Bronchial epithelial cell (primary cell): ENCODE measurements around the gene TOP1. TPM values are rescaled to one million over a fixed set of nuclear protein-coding genes. Genes with fewer than 3 reads are reported as not detected.

Experiments used
- DNase-seq: peaks from one replicate; pipeline ENCODE4 v3.0.0-alpha.2; 2010; ENCODE audit warnings: low read depth
- FAIRE-seq: peaks from 2 replicates; lab custom pipeline; 2011; peaks lifted over from hg19 to GRCh38; lab: Jason Lieb, UNC
- H3K27me3 ChIP-seq: 2 replicates; pipeline ENCODE4 v1.5.1; 2011; ENCODE audit warnings: low read length; ENCODE audit not compliant: control insufficient read depth, insufficient read depth
- H3K36me3 ChIP-seq: 2 replicates; pipeline ENCODE4 v1.5.1; 2011; ENCODE audit warnings: low read length; ENCODE audit not compliant: control insufficient read depth, insufficient read depth
- H3K4me3 ChIP-seq: 2 replicates; pipeline ENCODE4 v1.5.1; 2011; ENCODE audit warnings: mild to moderate bottlenecking, low read depth, low read length, control low read depth
- total RNA-seq: library from RNA; depleted of rRNA; stranded (reverse); fragments of >200 nt; gene quantifications from 2 replicates; pipeline ENCODE4 v1.2.1, GENCODE V29; 2014
- TF ChIP-seq, protein P1 (sequence below): IDR thresholded peaks from 2 replicates; pipeline ENCODE4 v1.5.1; 2011; ENCODE audit warnings: mild to moderate bottlenecking, moderate library complexity, low read length, control low read depth, inconsistent platforms; ENCODE audit not compliant: insufficient read depth, severe bottlenecking

The TOP1 gene
- total RNA-seq, 1 donor from 2014 or later, result 18.2 TPM

DNA sequence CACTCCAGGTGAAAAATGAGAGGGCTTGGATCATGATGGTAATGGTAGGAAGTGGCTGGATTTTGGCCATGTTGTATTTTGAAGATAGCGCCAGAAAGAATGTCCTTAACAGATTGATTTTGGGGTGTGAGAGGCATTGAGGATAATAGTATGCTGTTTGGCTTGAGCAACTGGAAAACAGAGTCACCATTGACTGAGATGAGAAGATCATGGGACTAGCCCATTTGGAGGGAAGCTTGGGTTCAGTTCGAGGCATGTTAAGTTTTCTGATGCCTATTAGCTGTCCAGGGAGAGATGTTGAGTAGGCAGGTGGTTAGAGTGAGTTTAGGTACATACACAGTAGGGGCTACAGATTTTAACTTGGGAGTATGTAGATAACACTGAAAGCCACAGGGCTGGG is 132.1 kb downstream of the TOP1 start:
- FAIRE-seq, result peak; percentile 64
- TF ChIP-seq, protein P1, sequence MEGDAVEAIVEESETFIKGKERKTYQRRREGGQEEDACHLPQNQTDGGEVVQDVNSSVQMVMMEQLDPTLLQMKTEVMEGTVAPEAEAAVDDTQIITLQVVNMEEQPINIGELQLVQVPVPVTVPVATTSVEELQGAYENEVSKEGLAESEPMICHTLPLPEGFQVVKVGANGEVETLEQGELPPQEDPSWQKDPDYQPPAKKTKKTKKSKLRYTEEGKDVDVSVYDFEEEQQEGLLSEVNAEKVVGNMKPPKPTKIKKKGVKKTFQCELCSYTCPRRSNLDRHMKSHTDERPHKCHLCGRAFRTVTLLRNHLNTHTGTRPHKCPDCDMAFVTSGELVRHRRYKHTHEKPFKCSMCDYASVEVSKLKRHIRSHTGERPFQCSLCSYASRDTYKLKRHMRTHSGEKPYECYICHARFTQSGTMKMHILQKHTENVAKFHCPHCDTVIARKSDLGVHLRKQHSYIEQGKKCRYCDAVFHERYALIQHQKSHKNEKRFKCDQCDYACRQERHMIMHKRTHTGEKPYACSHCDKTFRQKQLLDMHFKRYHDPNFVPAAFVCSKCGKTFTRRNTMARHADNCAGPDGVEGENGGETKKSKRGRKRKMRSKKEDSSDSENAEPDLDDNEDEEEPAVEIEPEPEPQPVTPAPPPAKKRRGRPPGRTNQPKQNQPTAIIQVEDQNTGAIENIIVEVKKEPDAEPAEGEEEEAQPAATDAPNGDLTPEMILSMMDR, result no peak
- peaks cover 41% of the 10 kb centered on the region for H3K36me3 ChIP-seq
- H3K4me3 ChIP-seq, result no peak overlapping the region
- DNase-seq, result no peak
- no peaks in the 10 kb centered on the region for H3K27me3 ChIP-seq

DNA sequence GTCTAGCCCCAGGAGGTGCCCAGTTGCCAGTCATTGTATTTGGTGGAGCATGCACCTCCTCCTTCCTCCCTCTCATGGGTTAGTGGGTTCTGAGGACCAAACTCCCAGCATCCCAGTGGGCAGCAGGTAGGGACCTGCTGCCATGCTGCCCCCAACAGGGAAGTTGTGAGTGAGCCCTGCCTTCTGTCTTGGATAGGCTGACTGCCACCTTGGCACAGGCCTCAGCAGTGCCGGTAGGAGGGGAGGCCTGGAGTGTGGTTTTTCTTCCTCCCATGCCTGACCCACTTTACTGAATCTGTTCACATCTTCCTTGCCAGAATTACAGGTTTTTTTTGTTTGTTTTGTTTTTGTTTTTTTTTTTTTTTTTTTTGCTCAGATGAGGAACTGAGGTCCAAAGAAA is 133.3 kb downstream of the TOP1 start:
- TF ChIP-seq, protein P1, result no peak
- FAIRE-seq (no peak), DNase-seq (no peak)
- H3K36me3 ChIP-seq, result peaks cover 51% of the 10 kb centered on the region
- H3K4me3 ChIP-seq, result no peak overlapping the region
- no peaks in the 10 kb centered on the region for H3K27me3 ChIP-seq

DNA sequence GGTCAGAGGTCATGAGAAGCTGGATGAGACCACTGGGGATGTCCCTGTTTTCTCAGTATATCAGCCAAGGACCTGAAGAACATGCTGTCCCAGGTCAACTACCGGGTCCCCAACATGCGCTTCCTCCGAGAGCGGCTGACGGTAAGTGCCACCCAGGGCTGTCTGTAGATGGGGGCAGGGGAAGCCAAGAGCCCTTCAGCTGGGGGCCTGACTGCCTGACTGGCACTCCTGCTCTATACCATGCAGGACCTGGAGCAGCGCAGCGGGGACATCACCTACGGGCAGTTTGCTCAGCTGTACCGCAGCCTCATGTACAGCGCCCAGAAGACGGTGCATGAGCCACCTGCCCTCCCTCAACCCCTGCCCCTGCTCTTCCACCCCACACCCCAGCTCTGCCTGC is 133.8 kb downstream of the TOP1 start:
- no peaks in the 10 kb centered on the region for H3K27me3 ChIP-seq
- peaks cover 54% of the 10 kb centered on the region for H3K36me3 ChIP-seq
- FAIRE-seq, result no peak
- no peak for DNase-seq
- TF ChIP-seq, protein P1, result no peak
- H3K4me3 ChIP-seq, result no peak overlapping the region

DNA sequence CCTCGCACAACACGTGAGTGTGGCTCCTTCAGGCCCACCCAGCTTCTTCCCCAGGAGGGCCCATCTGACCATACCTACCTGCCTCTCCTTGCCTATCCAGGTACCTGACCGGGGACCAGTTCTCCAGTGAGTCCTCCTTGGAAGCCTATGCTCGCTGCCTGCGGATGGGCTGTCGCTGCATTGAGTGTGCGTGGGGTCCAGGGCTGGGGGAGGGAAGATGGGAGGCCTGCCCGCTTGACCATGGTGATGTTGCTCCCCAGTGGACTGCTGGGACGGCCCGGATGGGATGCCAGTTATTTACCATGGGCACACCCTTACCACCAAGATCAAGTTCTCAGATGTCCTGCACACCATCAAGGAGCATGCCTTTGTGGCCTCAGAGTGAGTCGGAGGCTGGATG is 135.2 kb downstream of the TOP1 start:
- TF ChIP-seq, protein P1, result no peak

GRCh38 chr20:41165001-41165882 is 136.6 kb downstream of the TOP1 start:
- FAIRE-seq (peak; percentile 28), DNase-seq (no peak)
- Histone ChIP-seq H3K27me3 (no peaks in the 10 kb centered on the region), H3K4me3 (no peak overlapping the region), H3K36me3 (peaks cover 55% of the 10 kb centered on the region)
- TF ChIP-seq, protein P1, result no peak

More for the DNA sequence above, 135.2 kb downstream of the TOP1 start:
- Histone ChIP-seq H3K4me3 (no peak overlapping the region), H3K27me3 (no peaks in the 10 kb centered on the region), H3K36me3 (peaks cover 57% of the 10 kb centered on the region)
- DNase-seq, result no peak
- FAIRE-seq, result no peak
